WTC11 (cell line): Measurements from ENCODE around the gene NUAK1. TPM values are rescaled to one million over a fixed set of nuclear protein-coding genes. Genes with fewer than 3 reads are reported as not detected.

Source experiments
- ATAC-seq: fragments of 200-7000 bp; cut with Tn5 transposase; 2 replicates; pipeline ENCODE4 v1.10.0; 2021; ENCODE audit warnings: mild to moderate bottlenecking, moderate library complexity
- CTCF ChIA-PET: fragments of 300-600 bp; sonication (Branson Sonifier 250); formaldehyde crosslinking; loops from one replicate; lab custom pipeline; 2021; ENCODE audit warnings: antibody characterized with exemption; lab: Charles Lee
- POLR2A ChIA-PET: fragments of 350-600 bp; sonication (Branson Sonifier 250); formaldehyde crosslinking; loops from one replicate; lab custom pipeline; 2021; ENCODE audit warnings: antibody characterized with exemption; lab: Charles Lee
- DNase-seq: peaks from one replicate; pipeline ENCODE4 v3.0.0; 2021; ENCODE audit warnings: low spot score
- H3K27ac Mint-ChIP-seq: 2 replicates; pipeline ENCODE4 v1.8.0; 2021; ENCODE audit warnings: mixed read lengths
- H3K27me3 Mint-ChIP-seq: 2 replicates; pipeline ENCODE4 v1.8.0; 2021; ENCODE audit warnings: low read depth, mild to moderate bottlenecking, moderate library complexity, mixed read lengths
- H3K36me3 Mint-ChIP-seq: 2 replicates; pipeline ENCODE4 v1.8.0; 2021; ENCODE audit warnings: mixed read lengths
- H3K4me1 Mint-ChIP-seq: 2 replicates; pipeline ENCODE4 v1.8.0; 2022; ENCODE audit warnings: mixed read lengths
- H3K4me3 Mint-ChIP-seq: 2 replicates; pipeline ENCODE4 v1.8.0; 2021; ENCODE audit warnings: mild to moderate bottlenecking, moderate library complexity, mixed read lengths
- H3K9me3 Mint-ChIP-seq: 2 replicates; pipeline ENCODE4 v1.8.0; 2021; ENCODE audit warnings: mixed read lengths
- ARID4B ChIP-seq: sonication (generic); formaldehyde crosslinking; IDR thresholded peaks from 2 replicates; pipeline ENCODE4 v1.8.0; 2023; ENCODE audit warnings: missing genetic modification reagents, mild to moderate bottlenecking, borderline replicate concordance
- CBFB ChIP-seq: sonication (generic); formaldehyde crosslinking; IDR thresholded peaks from 2 replicates; pipeline ENCODE4 v1.8.1; 2022; ENCODE audit warnings: mild to moderate bottlenecking, low read depth, missing genetic modification reagents
- E2F1 ChIP-seq: sonication (generic); formaldehyde crosslinking; IDR thresholded peaks from 2 replicates; pipeline ENCODE4 v1.8.0; 2022; ENCODE audit warnings: mild to moderate bottlenecking, missing genetic modification reagents
- E2F4 ChIP-seq: sonication (generic); formaldehyde crosslinking; IDR thresholded peaks from 2 replicates; pipeline ENCODE4 v1.8.1; 2022; ENCODE audit warnings: low read depth, mild to moderate bottlenecking, moderate library complexity, missing genetic modification reagents, borderline replicate concordance
- EMX1 ChIP-seq: fragments of 250-450 bp; sonication (Bioruptor Pico); IDR thresholded peaks from 2 replicates; pipeline ENCODE4 v1.8.0; 2021; ENCODE audit warnings: mild to moderate bottlenecking
- ESRRA ChIP-seq: sonication (generic); formaldehyde crosslinking; IDR thresholded peaks from 2 replicates; pipeline ENCODE4 v1.8.1; 2022; ENCODE audit warnings: mild to moderate bottlenecking, missing genetic modification reagents, borderline replicate concordance
- GRHL2 ChIP-seq: fragments of 250-450 bp; sonication (Bioruptor Pico); IDR thresholded peaks from 2 replicates; pipeline ENCODE4 v1.8.0; 2022; ENCODE audit warnings: mild to moderate bottlenecking, moderate library complexity; ENCODE audit not compliant: insufficient replicate concordance, severe bottlenecking
- GTF2I ChIP-seq: fragments of 250-450 bp; sonication (Bioruptor Pico); conservative IDR thresholded peaks from 2 replicates; pipeline ENCODE4 v1.4.0; 2021; ENCODE audit warnings: mild to moderate bottlenecking
- HMGA2 ChIP-seq: fragments of 250-450 bp; sonication (Bioruptor Pico); IDR thresholded peaks from 2 replicates; pipeline ENCODE4 v1.4.0; 2021; ENCODE audit warnings: mild to moderate bottlenecking, moderate library complexity
- HMGXB4 ChIP-seq: sonication (generic); formaldehyde crosslinking; IDR thresholded peaks from 2 replicates; pipeline ENCODE4 v1.8.1; 2023; ENCODE audit warnings: mild to moderate bottlenecking, moderate library complexity, missing genetic modification reagents
- JUN ChIP-seq: sonication (generic); formaldehyde crosslinking; IDR thresholded peaks from 2 replicates; pipeline ENCODE4 v1.8.0; 2023; ENCODE audit warnings: mild to moderate bottlenecking, missing genetic modification reagents
- KAT7 ChIP-seq: sonication (generic); formaldehyde crosslinking; IDR thresholded peaks from 2 replicates; pipeline ENCODE4 v1.8.1; 2023; ENCODE audit warnings: missing genetic modification reagents, mild to moderate bottlenecking, borderline replicate concordance
- NFYB ChIP-seq: sonication (generic); formaldehyde crosslinking; conservative IDR thresholded peaks from 2 replicates; pipeline ENCODE4 v1.8.0; 2022; ENCODE audit warnings: low read depth, missing genetic modification reagents
- RELA ChIP-seq: sonication (generic); formaldehyde crosslinking; IDR thresholded peaks from 2 replicates; pipeline ENCODE4 v1.8.1; 2022; ENCODE audit warnings: missing genetic modification reagents, mild to moderate bottlenecking, borderline replicate concordance
- SMAD3 ChIP-seq: sonication (generic); formaldehyde crosslinking; IDR thresholded peaks from 2 replicates; pipeline ENCODE4 v1.8.0; 2022; ENCODE audit warnings: missing genetic modification reagents, mild to moderate bottlenecking, borderline replicate concordance
- TEAD1 ChIP-seq: sonication (generic); formaldehyde crosslinking; IDR thresholded peaks from 2 replicates; pipeline ENCODE4 v1.8.0; 2022; ENCODE audit warnings: mild to moderate bottlenecking, missing genetic modification reagents
- TEAD4 ChIP-seq: sonication (generic); formaldehyde crosslinking; IDR thresholded peaks from 2 replicates; pipeline ENCODE4 v1.8.0; 2022; ENCODE audit warnings: mild to moderate bottlenecking, missing genetic modification reagents
- ZBTB43 ChIP-seq: sonication (generic); formaldehyde crosslinking; IDR thresholded peaks from 2 replicates; pipeline ENCODE4 v1.8.1; 2023; ENCODE audit warnings: mild to moderate bottlenecking, missing genetic modification reagents
- ZNF263 ChIP-seq: sonication (generic); formaldehyde crosslinking; IDR thresholded peaks from 2 replicates; pipeline ENCODE4 v1.8.1; 2022; ENCODE audit warnings: low read depth, mild to moderate bottlenecking, moderate library complexity, missing genetic modification reagents
- ZNF396 ChIP-seq: fragments of 250-450 bp; sonication (Bioruptor Pico); IDR thresholded peaks from 2 replicates; pipeline ENCODE4 v1.8.0; 2021; ENCODE audit warnings: mild to moderate bottlenecking, moderate library complexity, borderline replicate concordance
- ZNF423 ChIP-seq: fragments of 250-450 bp; sonication (Bioruptor Pico); IDR thresholded peaks from 2 replicates; pipeline ENCODE4 v2.1.2; 2022; ENCODE audit warnings: mild to moderate bottlenecking, moderate library complexity
- total RNA-seq: library from RNA; stranded (reverse); gene quantifications from 3 replicates; pipeline ENCODE4 v1.2.3, GENCODE V29; 2021

The NUAK1 gene
- total RNA-seq, 1 experiment from 2014 or later: 15.9 TPM

- no peak for TF ChIP-seq HMGA2 (CRISPR knock-in tag)
These were observed 71.0 kb downstream of the NUAK1 start (continued) for GRCh38 chr12:106067606-106068205.

- Mint-ChIP-seq H3K27me3 (no peaks in the 10 kb centered on the region), H3K4me3 (no peak overlapping the region), H3K27ac (no peak overlapping the region), H3K4me1 (peaks cover 28% of the 10 kb centered on the region), H3K9me3 (no peaks in the 10 kb centered on the region), H3K36me3 (peaks cover 40% of the 10 kb centered on the region)
- TF ChIP-seq JUN (CRISPR knock-in tag): no peak
- TF ChIP-seq ZNF263 (CRISPR knock-in tag): no peak
- no peak for TF ChIP-seq E2F1
- no peak for TF ChIP-seq CBFB (CRISPR knock-in tag)
- no peak for TF ChIP-seq ZNF396 (CRISPR knock-in tag)
- no peak for TF ChIP-seq GTF2I
- TF ChIP-seq ZBTB43 (CRISPR knock-in tag): no peak
- no peak for TF ChIP-seq GRHL2 (CRISPR knock-in tag)
- no peak for TF ChIP-seq ESRRA (CRISPR knock-in tag)
- no peak for TF ChIP-seq NFYB (CRISPR knock-in tag)
- no peak for TF ChIP-seq KAT7 (CRISPR knock-in tag)
- no peak for ATAC-seq
- ChIA-PET POLR2A (no interaction called here), CTCF (no interaction called here)
- no peak for DNase-seq
These were observed 71.9 kb downstream of the NUAK1 start for GRCh38 chr12:106066726-106067325.

- no peak overlapping the region; the same call in 1 of the 2 replicates for H3K27ac Mint-ChIP-seq
- H3K36me3 Mint-ChIP-seq: peaks cover 40% of the 10 kb centered on the region
- POLR2A ChIA-PET: no interaction called here
- TF ChIP-seq ZNF423 (CRISPR knock-in tag): no peak
- TF ChIP-seq TEAD4 (CRISPR knock-in tag): no peak
- TF ChIP-seq RELA (CRISPR knock-in tag): no peak
- no peak for TF ChIP-seq EMX1 (CRISPR knock-in tag)
- TF ChIP-seq SMAD3 (CRISPR knock-in tag): no peak
- no peak for TF ChIP-seq ARID4B (CRISPR knock-in tag)
- TF ChIP-seq E2F4 (CRISPR knock-in tag): no peak
- no peak for TF ChIP-seq HMGXB4 (CRISPR knock-in tag)
- no peak for TF ChIP-seq TEAD1
These were observed 72.6 kb downstream of the NUAK1 start for GRCh38 chr12:106066051-106066705.

More at GRCh38 chr12:106066051-106066705, 72.6 kb downstream of the NUAK1 start:
- no peak for DNase-seq
- Mint-ChIP-seq H3K4me1 (peaks cover 28% of the 10 kb centered on the region), H3K9me3 (no peaks in the 10 kb centered on the region), H3K27me3 (no peaks in the 10 kb centered on the region), H3K4me3 (no peak overlapping the region)
- CTCF ChIA-PET: no interaction called here
- no peak for ATAC-seq
